GM12891 (cell line): Measurements from ENCODE around the gene PRAMEF12.
"Not testable (repeated sequence)": the region's sequence is repeated elsewhere in the genome, so short reads cannot be mapped to it uniquely, and the experiment has no call there.

Source experiments
- DNase-seq: peaks from one replicate; pipeline ENCODE4 v3.0.0; 2011; ENCODE audit warnings: low spot score; ENCODE audit not compliant: insufficient read length
- FAIRE-seq: peaks from 2 replicates; lab custom pipeline; 2011; peaks lifted over from hg19 to GRCh38; lab: Jason Lieb, UNC
- PAX5 ChIP-seq: IDR thresholded peaks from 2 replicates; pipeline ENCODE4 v1.6.1; 2011; ENCODE audit warnings: low read length, moderate library complexity, mild to moderate bottlenecking; ENCODE audit not compliant: insufficient read depth, severe bottlenecking
- POLR2A ChIP-seq: IDR thresholded peaks from 2 replicates; pipeline ENCODE4 v1.6.1; 2011; ENCODE audit warnings: low read depth, low read length, control low read depth
- POLR2AphosphoS5 ChIP-seq: IDR thresholded peaks from 2 replicates; pipeline ENCODE4 v1.6.1; 2011; ENCODE audit warnings: low read depth, low read length, control low read depth
- POU2F2 ChIP-seq: IDR thresholded peaks from 2 replicates; pipeline ENCODE4 v1.6.1; 2011; ENCODE audit warnings: low read depth, mild to moderate bottlenecking, control low read depth, low read length, moderate library complexity
- SPI1 ChIP-seq: IDR thresholded peaks from 2 replicates; pipeline ENCODE4 v1.6.1; 2011; ENCODE audit warnings: low read depth, low read length, control low read depth
- TAF1 ChIP-seq: IDR thresholded peaks from 2 replicates; pipeline ENCODE4 v1.6.1; 2011; ENCODE audit warnings: low read depth, low read length, control low read depth

The PRAMEF12 gene

DNA sequence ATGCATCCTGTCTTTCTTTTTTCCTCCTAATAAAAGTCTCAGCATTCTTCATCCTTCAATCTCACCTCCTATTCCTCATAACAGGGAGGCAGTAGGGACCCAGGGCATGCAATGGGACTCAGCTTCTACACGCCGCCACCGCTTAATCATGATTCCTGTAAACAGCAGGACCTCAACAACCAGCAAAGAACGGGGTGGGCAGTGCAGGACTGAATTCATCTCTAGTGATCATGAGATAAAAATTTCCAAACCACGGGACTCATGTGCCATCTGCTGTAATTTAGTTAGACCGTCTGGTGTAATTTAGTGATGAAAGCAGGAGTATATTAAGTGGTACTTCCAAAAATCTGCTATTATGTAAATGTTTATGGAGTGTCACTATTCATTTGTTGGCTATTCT, 5.4 kb downstream of the PRAMEF12 start:
- FAIRE-seq (no peak), DNase-seq (no peak)
- no peak for TF ChIP-seq POLR2A
- TF ChIP-seq PAX5, result no peak
- no peak for TF ChIP-seq POU2F2
- TF ChIP-seq TAF1, result no peak
- no peak for TF ChIP-seq POLR2AphosphoS5
- TF ChIP-seq SPI1, result no peak

DNA sequence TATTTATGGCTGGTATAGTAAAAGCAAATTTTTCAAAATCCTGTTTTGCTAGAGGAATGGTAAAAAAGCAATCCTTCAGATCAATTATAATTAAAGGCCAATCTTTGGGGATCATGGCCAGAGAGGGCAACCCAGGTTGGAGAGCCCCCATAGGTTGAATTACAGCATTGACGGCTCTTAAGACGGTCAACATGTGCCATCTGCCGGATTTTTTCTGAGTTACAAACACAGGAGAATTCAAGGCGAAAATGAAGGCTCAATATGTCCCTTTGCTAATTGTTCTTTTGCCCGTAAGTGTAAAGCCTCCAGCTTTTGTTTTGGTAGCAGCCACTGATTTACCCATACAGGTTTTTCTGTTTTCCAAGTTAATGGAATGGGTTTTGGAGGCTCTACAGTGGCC, 8.0 kb downstream of the PRAMEF12 start:
- DNase-seq, FAIRE-seq: not testable (repeated sequence)

DNA sequence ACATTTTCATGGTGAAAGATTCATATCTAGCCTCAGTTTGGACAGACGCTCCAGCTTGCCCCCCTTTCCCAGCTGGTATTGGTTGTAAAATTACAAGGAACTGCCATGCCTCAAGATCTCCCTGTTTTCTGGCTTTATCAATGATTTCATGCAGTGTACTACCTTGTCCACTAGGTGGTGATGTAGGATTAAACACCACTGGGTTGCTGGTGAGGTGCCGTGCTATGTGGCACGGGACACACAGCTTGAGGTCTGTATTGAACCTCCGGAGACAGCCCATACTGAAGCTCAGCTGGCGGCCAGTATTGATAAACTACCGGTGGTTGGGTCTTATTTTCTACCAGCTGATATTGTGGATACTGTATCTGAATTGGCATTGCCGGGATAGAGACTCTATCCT, 10.2 kb downstream of the PRAMEF12 start:
- DNase-seq, result not testable (repeated sequence)
- FAIRE-seq, result peak; percentile 76

DNA sequence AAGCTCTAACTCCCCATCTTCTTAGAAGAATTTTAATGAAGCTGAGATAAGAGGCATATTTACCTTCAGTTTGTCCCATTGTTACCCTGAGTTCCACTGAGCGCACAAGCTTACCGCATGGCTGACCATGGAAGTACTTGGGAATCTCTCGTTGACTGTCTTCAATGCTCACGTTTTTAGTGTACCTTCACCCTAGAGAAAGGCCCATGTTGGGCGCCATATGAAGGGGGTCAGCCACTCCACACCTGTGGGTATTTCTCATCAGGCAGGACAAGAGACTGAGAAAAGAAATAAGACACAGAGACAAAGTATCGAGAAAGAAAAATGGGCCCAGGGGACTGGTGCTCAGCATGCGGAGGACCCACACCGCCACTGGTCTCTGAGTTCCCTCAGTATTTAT, 11.2 kb downstream of the PRAMEF12 start:
- not testable (repeated sequence) for FAIRE-seq, DNase-seq

DNA sequence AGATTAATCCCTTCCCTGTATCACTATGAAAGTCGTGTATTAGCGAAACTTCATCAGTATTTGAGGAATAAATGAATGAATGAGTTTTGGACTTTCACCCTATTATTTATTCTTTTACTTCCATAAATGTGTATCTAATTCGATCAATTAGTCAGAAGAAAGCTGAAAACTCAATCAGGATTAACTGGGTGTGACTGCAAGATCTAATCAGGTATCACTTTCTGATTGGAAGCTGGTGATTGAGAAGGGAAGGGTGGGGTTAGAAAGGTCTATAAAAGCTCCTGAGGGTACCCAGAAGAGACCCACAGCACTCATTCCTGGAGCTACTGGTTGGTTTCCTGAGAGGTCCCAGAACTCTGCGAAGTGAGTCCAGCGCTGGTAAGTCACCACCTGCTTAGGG, 17.6 kb downstream of the PRAMEF12 start, which contains the start of gene PRAMEF1:
Gene PRAMEF1 (plus strand): TSS at position 301 of the 400 bp plus-strand sequence. CDS start 1,831 bp downstream, outside the sequence.
- FAIRE-seq, DNase-seq: not testable (repeated sequence)

DNA sequence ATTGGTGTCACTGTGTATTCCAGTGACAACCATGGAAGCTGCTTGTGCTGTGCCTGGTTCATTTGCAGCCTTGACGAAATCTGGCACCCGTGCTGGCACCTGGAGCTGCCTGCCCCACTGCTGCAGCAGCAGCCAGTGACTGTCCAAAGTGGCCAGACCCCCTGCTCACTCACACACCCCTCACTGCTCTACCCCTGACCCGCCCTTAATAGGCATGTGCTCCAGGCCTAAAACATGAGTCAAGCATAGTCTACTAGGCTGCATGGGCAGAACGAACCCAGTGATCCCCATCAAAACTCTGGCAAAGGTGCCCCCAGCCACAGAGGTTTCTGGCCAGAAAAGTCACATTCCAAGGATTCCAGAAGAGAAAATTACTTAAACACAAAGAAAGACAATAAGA, 25.4 kb downstream of the PRAMEF12 start:
- no peak for FAIRE-seq
- no peak for DNase-seq
- TF ChIP-seq TAF1 (no peak), PAX5 (no peak), POLR2A (no peak), POLR2AphosphoS5 (no peak), SPI1 (no peak), POU2F2 (no peak)

DNA sequence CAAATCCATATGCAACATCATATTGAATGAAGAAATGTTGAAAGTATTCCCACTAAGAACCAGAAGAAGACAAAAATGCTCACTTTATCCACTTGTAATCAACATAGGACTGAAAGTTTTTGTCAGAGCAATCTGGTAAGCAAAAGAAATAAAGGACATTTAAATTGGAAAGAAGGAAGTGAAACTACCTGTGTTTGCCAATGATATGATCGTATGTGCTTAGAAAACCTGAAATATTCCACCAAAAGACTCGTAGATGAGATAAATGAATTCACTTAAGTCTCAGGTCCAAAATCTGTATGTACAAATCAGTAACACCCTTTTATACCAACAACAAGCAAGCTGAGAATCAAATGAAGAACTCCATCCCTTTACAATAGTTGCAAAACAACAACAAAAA, 26.2 kb downstream of the PRAMEF12 start:
- TF ChIP-seq PAX5 (no peak), POLR2AphosphoS5 (no peak), POLR2A (no peak), SPI1 (peak; percentile 72), TAF1 (no peak)
- no peak for FAIRE-seq
- DNase-seq, result no peak

DNA sequence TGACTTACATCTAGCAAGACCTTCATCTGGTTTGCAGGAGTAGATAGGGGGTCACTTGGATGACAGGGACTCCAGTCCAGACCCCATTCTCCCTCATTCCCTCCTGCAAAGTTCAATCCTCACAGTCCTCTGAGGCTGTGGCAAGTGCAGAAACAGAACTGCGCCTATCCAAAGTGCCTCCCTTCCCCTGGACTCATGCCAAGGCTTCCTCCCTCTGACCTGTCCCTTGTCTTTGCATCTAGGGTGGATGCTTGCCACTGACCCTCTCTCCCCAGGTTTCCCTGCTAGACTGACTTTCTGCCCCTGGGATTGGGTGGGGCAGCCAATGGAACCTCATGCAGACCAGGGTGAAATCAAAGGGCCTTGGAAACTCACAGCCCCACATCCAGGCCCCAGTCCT, 36.4 kb downstream of the PRAMEF12 start:
- no peak for DNase-seq
- FAIRE-seq, result no peak
- TF ChIP-seq POLR2A, result no peak
- no peak for TF ChIP-seq POU2F2
- no peak for TF ChIP-seq POLR2AphosphoS5
- no peak for TF ChIP-seq SPI1
- no peak for TF ChIP-seq PAX5

DNA sequence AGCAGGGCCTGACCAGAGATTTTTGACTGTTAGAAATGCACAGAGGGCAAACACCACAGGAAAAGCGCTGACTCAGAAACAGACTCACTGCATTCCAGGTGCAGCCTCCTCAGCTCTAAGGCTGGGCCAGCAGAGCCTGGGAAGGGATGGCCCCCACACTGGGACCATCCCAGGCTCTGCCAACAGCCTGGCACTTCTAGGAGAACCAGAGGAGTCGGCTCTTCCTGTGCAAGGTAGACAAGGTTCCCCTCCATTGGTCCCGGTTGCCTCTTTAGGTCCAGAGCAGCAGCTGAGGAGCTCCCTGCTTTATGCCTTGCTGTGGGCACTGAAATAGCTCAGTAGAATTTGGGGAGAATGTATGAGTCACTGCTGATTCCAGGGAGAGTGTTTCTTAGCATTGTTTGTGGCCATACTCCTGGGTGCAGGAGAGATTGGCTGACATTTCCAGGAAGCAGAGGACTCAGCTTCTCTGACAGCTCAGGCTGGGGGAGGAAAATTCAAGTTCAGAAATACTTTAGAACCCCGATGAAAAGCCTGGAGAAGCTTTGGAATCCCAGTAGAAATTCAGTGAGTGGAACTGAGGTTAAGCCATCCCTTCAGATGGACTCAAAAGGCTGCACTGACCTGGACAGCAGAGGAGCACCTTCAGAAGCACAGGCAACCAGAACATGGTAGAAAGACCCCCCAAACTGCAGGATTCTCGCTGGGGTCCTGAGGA, 37.3 kb downstream of the PRAMEF12 start:
- FAIRE-seq, result no peak
- TF ChIP-seq POLR2AphosphoS5, result no peak
- no peak for TF ChIP-seq SPI1
- TF ChIP-seq TAF1, result no peak
- no peak for DNase-seq

DNA sequence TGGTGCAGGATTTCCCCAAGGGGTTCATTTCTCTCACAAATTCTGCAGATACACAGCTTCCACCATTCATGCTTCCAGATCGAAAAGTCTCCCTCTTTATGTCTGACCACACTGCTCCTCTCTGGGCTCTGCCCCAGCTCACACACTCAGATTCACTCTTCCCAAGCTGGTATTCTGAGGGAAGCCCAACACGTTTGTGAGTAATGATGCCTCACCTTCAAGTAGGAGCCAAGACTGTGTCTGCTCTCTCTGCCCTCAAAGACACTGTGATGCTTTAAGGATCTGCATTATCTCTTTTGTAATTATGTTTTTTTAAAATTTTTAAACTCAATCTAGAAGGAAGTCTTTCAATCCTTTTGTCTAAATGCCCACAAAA, 37.9 kb downstream of the PRAMEF12 start:
- no peak for FAIRE-seq
- TF ChIP-seq SPI1 (no peak), POLR2AphosphoS5 (no peak), PAX5 (no peak), TAF1 (no peak), POLR2A (no peak), POU2F2 (no peak)
- DNase-seq, result no peak

DNA sequence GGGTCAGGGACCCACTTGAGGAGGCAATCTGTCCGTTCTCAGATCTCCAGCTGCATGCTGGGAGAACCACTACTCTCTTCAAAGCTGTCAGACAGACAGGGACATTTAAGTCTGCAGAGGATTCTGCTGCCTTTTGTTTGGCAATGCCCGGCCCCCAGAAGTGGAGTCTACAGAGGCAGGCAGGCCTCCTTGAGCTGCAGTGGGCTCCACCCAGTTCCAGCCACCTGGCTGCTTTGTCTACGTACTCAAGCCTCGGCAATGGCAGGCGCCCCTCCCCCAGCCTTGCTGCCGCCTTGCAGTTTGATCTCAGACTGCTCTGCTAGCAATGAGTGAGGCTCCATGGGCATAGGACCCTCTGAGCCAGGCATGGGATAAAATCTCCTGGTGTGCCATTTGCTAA, 45.5 kb downstream of the PRAMEF12 start:
- not testable (repeated sequence) for DNase-seq, FAIRE-seq
